Stimulated activated CD4-positive, alpha-beta T cell treated with anti-CD3 and anti-CD28 coated beads, TNF-alpha, amount 100 ng/mL, for 24 hours (primary cell): ENCODE measurements around the gene EPHB6.

Experiments used
- DNase-seq, 3 experiments: peaks; one replicate each; pipeline ENCODE4 v3.0.0-alpha.2; 2020; ENCODE audit warnings: low read depth in 3 of 3

Gene EPHB6

GRCh38 chr7:142898377-142899170 is 43.7 kb downstream of the EPHB6 start:
- DNase-seq, result no peak

DNA sequence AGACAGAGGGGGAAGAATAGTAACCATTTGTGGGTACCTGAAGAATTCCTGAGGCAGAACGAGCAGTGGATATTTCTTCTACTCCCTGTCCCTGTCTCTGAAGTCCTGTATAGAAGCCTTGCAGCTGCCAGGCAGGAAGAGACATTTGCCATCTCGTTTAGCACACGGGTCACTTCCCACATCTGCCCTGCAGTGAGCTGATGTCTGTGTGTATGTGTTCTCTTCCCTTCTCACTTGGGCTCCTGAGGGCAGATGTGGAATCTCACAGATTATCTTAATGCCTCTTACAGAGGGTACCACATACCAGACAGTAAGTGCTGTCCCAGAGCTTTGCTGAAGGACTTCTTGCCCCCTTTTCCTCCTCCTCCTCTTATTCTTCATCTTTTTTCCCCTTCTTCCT is 44.8 kb downstream of the EPHB6 start:
- DNase-seq, result no peak

DNA sequence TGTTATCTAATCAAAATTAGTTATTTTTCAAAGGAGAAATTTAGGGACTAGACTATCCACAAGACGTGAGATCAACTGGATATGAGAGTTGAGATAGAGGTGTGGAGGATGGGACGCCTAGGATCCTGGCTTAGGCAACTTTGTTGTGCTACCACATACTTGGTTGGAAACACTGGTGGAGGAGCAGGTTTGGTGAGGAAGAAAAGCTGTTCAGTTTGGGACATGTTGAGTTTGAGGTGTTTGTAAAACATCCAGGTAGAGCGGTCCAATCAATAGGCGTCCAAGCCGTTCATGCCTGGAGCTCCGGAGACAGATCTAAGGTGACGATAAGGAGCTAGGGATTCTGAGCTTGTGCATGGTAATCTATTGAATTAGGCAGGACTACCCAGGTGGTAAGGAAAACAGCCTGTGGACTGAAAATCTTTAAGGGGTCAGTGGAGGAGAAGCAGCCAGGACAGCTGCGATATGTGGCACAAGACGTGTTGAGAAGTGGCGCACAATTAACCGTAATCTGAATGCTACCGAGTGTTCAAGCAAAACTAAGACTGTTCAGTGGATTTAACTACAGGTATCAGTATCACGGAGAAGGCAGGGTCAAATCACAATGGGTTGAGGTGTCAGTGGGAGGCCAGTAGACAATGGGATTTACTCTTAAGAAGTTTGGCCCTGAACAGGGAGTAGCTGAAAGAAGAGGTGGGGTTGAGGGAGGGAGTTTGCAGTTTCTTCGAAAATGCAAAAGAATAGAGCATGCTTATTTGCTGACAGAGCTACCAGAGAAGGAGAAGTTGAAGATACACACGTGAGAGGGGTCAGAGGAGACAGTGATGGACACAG is 46.8 kb downstream of the EPHB6 start:
- DNase-seq, result no peak

GRCh38 chr7:142904128-142904527 is 49.3 kb downstream of the EPHB6 start:
- no peak for DNase-seq

DNA sequence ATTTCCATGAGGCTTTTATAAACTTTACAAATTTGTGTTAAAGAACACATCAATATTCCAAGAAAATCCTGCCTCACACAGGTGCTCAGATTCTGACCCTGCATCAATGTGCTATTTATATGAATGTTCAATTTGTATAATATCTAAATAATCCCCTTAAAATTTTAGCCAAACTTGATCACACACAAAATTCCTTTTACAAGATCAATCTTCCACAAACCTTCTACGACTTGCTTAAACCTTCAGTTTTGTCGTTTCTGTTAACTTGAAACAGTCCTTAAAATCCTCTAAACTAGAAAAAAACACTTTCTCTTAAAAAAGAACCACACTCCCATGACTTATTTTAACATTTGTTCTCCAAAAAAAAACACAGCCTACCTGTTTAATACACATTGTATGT is 50.9 kb downstream of the EPHB6 start:
- DNase-seq, result no peak

GRCh38 chr7:142906643-142907042 is 51.8 kb downstream of the EPHB6 start:
- DNase-seq, result no peak

DNA sequence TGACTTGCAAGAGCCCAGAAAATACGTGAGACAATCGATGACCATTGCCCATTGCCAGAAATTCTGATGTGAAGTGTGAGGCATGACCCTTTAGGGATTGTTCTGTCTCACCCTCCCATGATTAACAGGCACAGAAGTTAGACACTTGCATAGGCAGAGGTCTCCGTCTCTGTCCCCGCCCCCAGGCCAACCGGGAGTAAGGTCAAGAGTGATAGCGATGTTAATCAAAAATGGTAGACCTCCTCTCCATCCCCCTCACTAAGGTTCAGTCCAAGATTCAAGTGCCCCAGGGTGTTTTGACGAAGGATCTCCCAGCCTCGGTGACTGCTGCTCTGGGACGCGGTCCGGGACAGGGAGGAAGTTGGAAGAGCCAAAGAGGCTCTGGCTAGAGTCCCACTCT is 53.4 kb downstream of the EPHB6 start:
- no peak for DNase-seq

- no peak for DNase-seq
Measured at GRCh38 chr7:142908921-142909890, 54.3 kb downstream of the EPHB6 start.

GRCh38 chr7:142910031-142910433 is 55.2 kb downstream of the EPHB6 start:
- no peak for DNase-seq

DNA sequence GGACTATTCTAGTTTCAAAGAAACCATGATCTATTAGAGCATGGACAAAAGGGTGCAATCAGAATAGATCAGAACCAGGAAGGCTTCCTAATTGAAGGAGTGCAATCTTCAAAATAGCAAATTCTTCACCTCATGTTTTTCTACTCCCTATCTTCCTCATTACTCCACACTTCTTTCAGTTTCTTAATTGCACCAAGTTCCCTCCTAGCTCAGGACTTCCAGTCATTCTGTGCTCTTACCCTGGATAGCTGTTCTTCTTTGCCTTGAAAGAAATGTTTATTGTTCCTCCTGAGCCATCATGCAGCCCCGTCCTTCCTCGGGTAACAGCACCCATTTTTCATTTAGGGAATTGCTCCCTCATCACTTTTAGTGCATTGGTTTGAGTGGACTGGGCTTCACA is 55.6 kb downstream of the EPHB6 start:
- no peak for DNase-seq

- DNase-seq, result no peak
Measured at GRCh38 chr7:142913051-142913450, 58.2 kb downstream of the EPHB6 start.

GRCh38 chr7:142913566-142913965 is 58.7 kb downstream of the EPHB6 start:
- DNase-seq, result no peak

DNA sequence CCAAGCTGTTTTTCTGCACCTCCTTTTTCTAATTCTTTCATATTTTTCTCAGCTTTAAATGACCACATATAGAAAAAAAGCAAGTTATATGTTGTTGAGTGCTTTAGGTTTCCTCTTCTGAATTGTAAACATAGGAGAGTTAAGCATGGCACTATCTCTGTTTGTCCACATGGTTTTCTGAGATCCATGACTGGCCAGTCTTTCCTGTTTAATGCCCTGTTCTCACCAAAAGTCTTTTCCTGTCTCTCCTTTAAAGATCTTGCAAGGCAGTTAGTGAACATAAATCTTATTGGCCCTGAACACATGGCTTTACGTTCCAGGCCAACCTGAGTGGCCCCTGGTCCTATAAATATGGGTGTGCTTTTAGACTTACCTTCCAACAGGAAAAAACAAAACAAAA is 59.2 kb downstream of the EPHB6 start:
- DNase-seq, result no peak

DNA sequence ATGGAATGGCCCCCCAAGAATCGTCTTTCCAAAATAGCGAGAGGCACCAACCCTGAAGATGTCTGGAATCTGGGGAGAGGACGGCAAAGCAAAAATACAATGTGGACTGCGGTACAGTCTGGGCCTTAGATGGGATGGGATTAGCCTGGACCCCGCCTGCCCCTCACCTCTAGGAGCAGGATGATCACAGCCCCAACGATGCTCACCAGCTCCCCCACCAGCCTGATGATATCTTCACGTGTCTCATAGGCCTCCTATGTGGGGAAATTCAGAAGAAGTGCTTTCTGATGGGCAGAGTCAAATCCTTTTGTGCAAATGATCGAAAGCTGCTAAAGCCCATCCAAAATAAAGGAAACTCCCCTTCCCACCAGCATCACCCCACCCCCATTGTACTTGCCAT is 60.4 kb downstream of the EPHB6 start:
- no peak for DNase-seq

DNA sequence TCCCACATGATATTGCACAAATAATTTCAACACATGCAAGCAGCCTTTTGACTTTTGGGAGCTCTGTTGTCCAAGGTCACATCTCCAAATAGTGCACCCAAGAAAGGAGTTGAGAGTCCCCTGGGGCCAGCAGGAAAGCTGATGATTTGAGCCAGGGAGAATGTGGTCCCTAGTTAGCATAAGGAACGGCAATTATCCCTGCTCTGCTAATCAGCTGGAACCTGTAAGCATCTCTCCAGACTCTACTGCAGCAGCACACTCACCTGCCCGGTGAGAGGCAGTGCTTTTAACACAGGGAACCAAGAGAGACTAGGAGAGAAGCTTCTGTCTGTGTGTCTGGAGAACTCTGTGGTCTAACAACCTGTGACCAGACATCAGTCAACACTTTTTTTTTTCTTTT is 61.6 kb downstream of the EPHB6 start:
- DNase-seq, result no peak

DNA sequence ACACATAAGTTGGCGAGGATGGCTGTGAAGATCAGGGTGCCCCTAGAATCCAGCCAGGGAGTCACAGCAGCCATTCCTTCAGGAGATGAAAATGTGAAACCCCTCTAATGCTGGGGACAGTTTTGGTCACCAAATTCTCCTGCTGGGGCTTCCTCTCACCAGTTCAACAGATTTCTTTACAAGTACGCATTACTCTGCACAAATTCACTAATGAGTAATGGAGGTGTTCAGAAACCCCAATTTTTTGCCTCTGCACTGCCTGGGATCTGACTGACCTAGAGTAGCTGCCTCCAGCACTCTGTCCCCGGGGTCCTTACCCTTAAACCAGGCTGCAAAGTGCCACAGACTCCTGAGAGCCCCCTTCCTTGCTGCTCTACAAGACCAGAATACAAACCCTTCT is 62.6 kb downstream of the EPHB6 start:
- DNase-seq, result no peak

DNA sequence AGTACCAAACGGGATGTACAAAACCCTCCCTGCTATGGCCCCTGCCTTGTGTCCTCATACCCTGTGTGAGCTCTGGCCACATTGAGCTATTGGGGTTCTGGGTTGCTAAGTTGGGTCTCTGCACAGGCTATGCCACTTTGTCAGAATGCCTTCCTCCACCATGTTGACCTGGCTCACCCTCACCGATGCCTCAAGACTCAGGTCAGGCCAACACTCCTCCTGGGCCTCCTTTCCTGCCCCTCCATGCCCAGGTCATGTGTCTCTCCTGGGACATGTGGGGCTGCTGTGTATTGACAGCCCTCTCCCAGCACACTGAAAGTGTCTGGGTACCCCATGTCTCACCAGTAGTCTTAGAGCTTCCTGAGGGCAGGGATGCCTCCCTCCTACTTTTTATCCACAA is 64.0 kb downstream of the EPHB6 start:
- no peak for DNase-seq

DNA sequence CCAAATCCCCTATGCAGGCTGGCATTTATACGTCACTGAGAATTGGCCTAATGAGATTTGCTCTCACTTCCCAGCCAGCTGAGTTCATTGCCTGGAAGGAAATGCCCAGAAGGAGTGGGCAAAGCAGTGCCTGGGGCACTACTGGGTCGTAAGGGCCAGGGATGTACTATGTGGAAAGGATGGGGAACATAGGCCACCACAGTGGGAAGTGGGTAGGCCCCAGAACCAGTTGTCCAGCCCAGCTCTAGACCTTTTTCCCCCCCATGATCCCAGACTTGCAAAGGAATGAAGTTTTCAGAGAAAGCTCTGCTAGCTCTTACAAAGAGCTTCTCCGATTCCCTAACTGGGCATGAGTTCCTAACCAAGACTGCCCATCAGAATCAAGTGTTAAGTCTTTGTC is 64.8 kb downstream of the EPHB6 start:
- no peak for DNase-seq
